Measurements from ENCODE around the gene SCAMP5. TPM values are rescaled to one million over a fixed set of nuclear protein-coding genes. Genes with fewer than 3 reads are reported as not detected.

The SCAMP5 gene
- total RNA-seq, 2 donors from 2014 or later: 4.0 to 7.5 TPM

DNA sequence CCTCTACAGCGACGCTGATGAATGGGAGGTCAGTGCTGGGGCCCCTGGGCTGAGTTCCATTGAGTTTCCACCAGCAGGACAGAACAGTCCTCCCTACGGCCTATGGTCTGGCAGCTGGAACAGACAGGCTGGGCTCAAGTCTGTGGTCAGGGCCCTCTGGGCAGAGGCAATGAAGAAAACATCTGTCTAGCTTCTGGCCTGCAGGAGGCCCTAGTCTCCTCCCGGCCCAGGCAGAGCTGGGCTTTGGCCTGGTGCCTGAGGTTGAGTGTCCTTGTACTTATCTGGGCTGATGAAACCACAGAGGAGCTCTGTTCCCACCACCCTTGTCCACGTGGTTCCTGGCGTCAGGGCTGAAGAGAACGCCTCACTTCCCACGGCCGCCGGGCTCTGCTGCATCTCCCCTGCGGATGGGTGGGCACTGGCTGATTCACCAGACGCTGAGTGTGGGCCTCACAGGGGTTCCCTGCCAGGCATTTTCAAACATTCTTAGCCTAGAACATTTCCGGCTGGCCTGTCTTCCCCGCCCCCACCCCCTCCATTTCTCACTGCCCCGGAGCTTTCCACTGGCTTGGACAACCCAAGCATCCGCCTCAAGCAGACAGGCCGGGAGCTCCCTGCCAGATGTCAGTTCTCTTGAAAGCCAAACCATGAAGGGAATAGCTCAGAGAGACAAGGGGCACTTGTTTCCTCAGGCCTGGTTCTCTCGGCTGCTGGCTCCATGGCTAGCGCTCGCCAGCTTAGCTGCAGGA is 48.3 kb downstream of the SCAMP5 start:
- H3K27me3 ChIP-seq: no peaks in the 10 kb centered on the region
- peaks cover 0 to 70% of the 10 kb centered on the region in 2 donors for H3K4me1 ChIP-seq
- TF ChIP-seq, protein P1, sequence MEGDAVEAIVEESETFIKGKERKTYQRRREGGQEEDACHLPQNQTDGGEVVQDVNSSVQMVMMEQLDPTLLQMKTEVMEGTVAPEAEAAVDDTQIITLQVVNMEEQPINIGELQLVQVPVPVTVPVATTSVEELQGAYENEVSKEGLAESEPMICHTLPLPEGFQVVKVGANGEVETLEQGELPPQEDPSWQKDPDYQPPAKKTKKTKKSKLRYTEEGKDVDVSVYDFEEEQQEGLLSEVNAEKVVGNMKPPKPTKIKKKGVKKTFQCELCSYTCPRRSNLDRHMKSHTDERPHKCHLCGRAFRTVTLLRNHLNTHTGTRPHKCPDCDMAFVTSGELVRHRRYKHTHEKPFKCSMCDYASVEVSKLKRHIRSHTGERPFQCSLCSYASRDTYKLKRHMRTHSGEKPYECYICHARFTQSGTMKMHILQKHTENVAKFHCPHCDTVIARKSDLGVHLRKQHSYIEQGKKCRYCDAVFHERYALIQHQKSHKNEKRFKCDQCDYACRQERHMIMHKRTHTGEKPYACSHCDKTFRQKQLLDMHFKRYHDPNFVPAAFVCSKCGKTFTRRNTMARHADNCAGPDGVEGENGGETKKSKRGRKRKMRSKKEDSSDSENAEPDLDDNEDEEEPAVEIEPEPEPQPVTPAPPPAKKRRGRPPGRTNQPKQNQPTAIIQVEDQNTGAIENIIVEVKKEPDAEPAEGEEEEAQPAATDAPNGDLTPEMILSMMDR (IDR thresholded peaks at IDR 0.05): peak; percentile 19 to 67
- H3K36me3 ChIP-seq: no peaks in the 10 kb centered on the region
- peak overlapping the region in 1 of 2 donors; percentile 17 for H3K4me3 ChIP-seq
- peak overlapping the region; percentile 83 to 89 for H3K27ac ChIP-seq
- peak; percentile 100 for DNase-seq (ENCODE audit: low spot score)
- H3K9me3 ChIP-seq: no peaks in the 10 kb centered on the region

DNA sequence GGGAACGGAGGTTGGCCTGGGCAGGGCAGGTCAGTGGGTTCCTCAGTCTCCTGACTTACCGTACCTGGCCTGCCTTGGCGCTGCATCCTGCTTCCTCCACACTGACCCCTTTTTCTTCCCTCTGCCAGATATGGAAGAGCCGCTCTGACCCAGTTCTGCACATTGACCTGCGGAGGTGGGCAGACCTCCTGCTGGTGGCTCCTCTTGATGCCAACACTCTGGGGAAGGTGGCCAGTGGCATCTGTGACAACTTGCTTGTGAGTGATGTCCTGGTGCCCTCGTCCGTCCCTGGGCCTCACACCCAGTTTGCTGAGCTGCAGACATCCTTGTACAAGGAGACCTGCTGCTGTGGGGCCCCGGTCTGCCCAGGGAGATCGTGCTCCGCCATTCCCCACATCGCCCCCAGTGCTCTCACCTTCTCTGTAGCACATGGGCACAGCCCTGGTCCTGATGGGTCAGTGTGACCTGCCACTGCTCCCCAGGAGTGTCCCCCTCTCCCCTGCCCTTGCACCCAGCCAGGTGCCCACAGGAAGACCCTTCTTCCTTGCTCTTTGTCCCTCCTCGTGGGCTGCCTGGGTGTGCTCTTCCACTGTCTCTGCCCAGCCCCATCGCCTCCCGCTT is 49.0 kb downstream of the SCAMP5 start:
- no peak for DNase-seq (ENCODE audit: low spot score)
- H3K36me3 ChIP-seq: no peaks in the 10 kb centered on the region
- H3K4me1 ChIP-seq: peaks cover 0 to 77% of the 10 kb centered on the region in 2 donors
- H3K4me3 ChIP-seq: peak overlapping the region in 1 of 2 donors; percentile 17
- peak overlapping the region; percentile 83 to 89 for H3K27ac ChIP-seq
- H3K27me3 ChIP-seq: no peaks in the 10 kb centered on the region
- TF ChIP-seq, protein P1 (IDR thresholded peaks at IDR 0.05): no peak
- H3K9me3 ChIP-seq: no peaks in the 10 kb centered on the region

DNA sequence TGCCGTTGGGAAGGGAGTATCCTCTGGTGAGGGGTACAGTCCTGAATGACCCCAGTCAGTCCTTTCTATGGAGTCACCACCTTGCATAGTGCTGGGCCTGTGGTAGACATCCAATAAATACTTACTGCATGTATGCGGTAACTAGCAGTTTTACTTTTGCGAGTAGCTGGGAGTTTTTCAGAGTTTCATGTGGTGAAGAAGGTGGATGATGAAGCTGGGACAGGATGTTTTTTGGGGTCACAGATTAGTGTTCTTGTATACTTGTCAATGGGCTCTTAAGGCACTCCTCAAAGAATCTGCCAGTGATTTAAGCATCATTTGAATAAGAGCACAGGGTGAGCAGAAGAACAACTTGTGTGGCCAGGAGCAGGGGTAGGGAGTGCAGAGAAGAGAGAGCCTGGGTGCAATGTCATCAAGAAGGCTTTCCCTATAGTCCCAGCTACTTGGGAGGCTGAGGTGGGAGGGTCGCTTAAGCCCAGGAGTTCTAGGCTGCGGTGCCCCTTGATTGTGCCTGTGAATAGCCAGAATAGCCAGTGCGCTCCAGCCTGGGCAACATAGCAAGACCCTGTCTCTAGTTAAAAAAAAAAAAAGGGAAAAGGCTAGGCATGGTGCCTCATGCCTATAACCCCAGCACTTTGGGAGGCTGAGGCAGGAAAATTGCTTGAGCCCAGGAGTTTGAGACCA is 50.1 kb downstream of the SCAMP5 start:
- H3K4me1 ChIP-seq: peaks cover 0 to 88% of the 10 kb centered on the region in 2 donors
- H3K9me3 ChIP-seq: no peaks in the 10 kb centered on the region
- no peaks in the 10 kb centered on the region for H3K36me3 ChIP-seq
- H3K27ac ChIP-seq: peak overlapping the region; percentile 19 to 89
- no peaks in the 10 kb centered on the region for H3K27me3 ChIP-seq
- DNase-seq (ENCODE audit: low spot score): no peak
- H3K4me3 ChIP-seq: no peak overlapping the region
- TF ChIP-seq, protein P1 (IDR thresholded peaks at IDR 0.05): no peak

DNA sequence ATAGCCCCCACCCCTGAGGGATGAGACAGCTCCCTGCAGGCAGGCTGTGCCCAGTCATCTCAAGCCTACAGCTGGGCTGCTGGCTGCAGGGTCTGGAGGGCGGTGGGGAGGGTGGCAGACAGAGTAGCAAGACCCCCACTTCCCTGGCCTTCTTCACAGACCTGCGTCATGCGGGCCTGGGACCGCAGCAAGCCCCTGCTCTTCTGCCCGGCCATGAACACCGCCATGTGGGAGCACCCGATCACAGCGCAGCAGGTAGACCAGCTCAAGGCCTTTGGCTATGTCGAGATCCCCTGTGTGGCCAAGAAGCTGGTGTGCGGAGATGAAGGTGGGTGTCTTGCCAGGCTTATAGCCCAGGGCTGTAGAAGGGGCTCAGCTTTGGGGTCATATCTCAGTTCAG is 53.0 kb downstream of the SCAMP5 start:
- peak overlapping the region; percentile 73 to 79 for H3K27ac ChIP-seq
- DNase-seq (ENCODE audit: low spot score): no peak

DNA sequence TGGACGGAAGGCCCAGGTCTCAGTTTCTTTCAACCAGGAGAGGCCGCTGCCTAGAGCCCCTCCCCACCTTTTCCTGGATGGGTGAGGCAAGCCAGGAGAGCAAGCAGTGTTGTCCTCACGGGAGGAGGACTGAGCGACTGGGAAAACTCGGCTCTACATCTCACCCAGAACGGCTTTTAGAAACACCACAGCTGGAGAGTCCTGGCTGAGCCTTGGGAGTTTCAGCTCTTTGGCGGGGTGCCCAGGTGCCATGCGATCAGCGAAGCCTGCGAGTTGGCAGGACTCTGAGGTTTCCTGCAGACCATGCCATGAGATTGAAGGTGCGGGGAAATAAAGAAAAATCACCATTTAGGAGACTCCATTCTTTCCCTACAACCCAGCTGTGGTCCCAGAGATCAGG is 54.0 kb downstream of the SCAMP5 start:
- Histone ChIP-seq H3K36me3 (no peaks in the 10 kb centered on the region), H3K4me1 (peaks cover 0 to 81% of the 10 kb centered on the region in 2 donors), H3K4me3 (no peak overlapping the region), H3K27ac (peak overlapping the region; percentile 32 to 79), H3K27me3 (no peaks in the 10 kb centered on the region), H3K9me3 (no peaks in the 10 kb centered on the region)
- no peak for DNase-seq (ENCODE audit: low spot score)
- TF ChIP-seq, protein P1 (IDR thresholded peaks at IDR 0.05): no peak

More for the DNA sequence above, 53.0 kb downstream of the SCAMP5 start:
- H3K27me3 ChIP-seq: no peaks in the 10 kb centered on the region
- H3K4me1 ChIP-seq: peaks cover 0 to 88% of the 10 kb centered on the region in 2 donors
- no peaks in the 10 kb centered on the region for H3K9me3 ChIP-seq
- no peak overlapping the region for H3K4me3 ChIP-seq
- TF ChIP-seq, protein P1 (IDR thresholded peaks at IDR 0.05): no peak
- no peaks in the 10 kb centered on the region for H3K36me3 ChIP-seq

All from right atrium auricular region (tissue), 2 donors.